HFFc6 (cell line): ENCODE data around the gene KLF11. TPM values are rescaled to one million over a fixed set of nuclear protein-coding genes. Genes with fewer than 3 reads are reported as not detected.

Source experiments
- DNase-seq: peaks from one replicate; pipeline ENCODE4 v3.0.0-alpha.2; 2018
- H3K27ac Mint-ChIP-seq: 2 replicates; pipeline ENCODE4 v1.8.0; 2020; ENCODE audit warnings: mild to moderate bottlenecking, mixed read lengths
- H3K27me3 Mint-ChIP-seq: 2 replicates; pipeline ENCODE4 v1.8.0; 2021; ENCODE audit warnings: mild to moderate bottlenecking, moderate library complexity, mixed read lengths; ENCODE audit not compliant: insufficient read depth
- H3K36me3 Mint-ChIP-seq: 2 replicates; pipeline ENCODE4 v1.8.0; 2021; ENCODE audit warnings: low read depth, mixed read lengths
- H3K4me1 Mint-ChIP-seq: 2 replicates; pipeline ENCODE4 v1.8.0; 2020; ENCODE audit warnings: low read depth, mixed read lengths
- H3K4me3 Mint-ChIP-seq: 2 replicates; pipeline ENCODE4 v1.8.0; 2020; ENCODE audit warnings: mild to moderate bottlenecking, moderate library complexity, mixed read lengths
- H3K9me3 Mint-ChIP-seq: 2 replicates; pipeline ENCODE4 v1.8.0; 2020; ENCODE audit warnings: mild to moderate bottlenecking, mixed read lengths
- total RNA-seq, 6 experiments: library from RNA; stranded (reverse); fragmentation: NEBNext Ultra II Directional; extraction: Animal tissue kit (Norgen Biotek cat#: 25700); gene quantifications; 2 replicates in 1 of 6; 3 replicates in 5 of 6; pipeline ENCODE4 v1.2.3, GENCODE V29; 2021
- TF ChIP-seq, protein P1 (sequence below): fragments of 200-600 bp; sonication (generic); IDR thresholded peaks from 2 replicates; pipeline ENCODE4 v1.5.0; 2021; ENCODE audit warnings: antibody characterized with exemption, mild to moderate bottlenecking

Gene KLF11
- total RNA-seq, 6 experiments from 2014 or later: 2.8 to 3.9 (median 3.6) TPM

DNA sequence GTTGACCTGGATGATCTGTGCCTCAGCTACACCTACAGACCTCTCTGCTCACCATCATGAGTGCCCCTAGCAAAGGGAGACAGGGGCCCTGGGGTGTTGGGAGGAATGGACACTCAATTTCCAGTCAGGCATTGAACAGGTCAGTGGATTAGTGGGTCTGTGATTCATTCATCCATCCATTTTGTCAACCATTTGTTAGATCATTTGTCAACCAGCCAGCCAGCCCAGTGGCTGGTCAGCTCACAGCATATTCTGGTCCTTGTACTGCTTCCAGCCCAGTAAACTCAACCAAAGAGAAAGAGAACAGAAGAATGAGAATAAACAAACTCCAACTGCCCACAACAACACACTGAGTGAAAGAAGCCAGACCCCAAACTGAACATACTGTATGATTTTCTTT, 4.6 kb upstream of the KLF11 start:
- no peak overlapping the region for H3K4me3 Mint-ChIP-seq
- H3K36me3 Mint-ChIP-seq: no peaks in the 10 kb centered on the region
- peaks cover 9% of the 10 kb centered on the region for H3K27me3 Mint-ChIP-seq
- DNase-seq: peak; percentile 11
- H3K4me1 Mint-ChIP-seq: peaks cover 20% of the 10 kb centered on the region
- H3K27ac Mint-ChIP-seq: no peak overlapping the region
- H3K9me3 Mint-ChIP-seq: no peaks in the 10 kb centered on the region
- TF ChIP-seq, protein P1, sequence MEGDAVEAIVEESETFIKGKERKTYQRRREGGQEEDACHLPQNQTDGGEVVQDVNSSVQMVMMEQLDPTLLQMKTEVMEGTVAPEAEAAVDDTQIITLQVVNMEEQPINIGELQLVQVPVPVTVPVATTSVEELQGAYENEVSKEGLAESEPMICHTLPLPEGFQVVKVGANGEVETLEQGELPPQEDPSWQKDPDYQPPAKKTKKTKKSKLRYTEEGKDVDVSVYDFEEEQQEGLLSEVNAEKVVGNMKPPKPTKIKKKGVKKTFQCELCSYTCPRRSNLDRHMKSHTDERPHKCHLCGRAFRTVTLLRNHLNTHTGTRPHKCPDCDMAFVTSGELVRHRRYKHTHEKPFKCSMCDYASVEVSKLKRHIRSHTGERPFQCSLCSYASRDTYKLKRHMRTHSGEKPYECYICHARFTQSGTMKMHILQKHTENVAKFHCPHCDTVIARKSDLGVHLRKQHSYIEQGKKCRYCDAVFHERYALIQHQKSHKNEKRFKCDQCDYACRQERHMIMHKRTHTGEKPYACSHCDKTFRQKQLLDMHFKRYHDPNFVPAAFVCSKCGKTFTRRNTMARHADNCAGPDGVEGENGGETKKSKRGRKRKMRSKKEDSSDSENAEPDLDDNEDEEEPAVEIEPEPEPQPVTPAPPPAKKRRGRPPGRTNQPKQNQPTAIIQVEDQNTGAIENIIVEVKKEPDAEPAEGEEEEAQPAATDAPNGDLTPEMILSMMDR: no peak

DNA sequence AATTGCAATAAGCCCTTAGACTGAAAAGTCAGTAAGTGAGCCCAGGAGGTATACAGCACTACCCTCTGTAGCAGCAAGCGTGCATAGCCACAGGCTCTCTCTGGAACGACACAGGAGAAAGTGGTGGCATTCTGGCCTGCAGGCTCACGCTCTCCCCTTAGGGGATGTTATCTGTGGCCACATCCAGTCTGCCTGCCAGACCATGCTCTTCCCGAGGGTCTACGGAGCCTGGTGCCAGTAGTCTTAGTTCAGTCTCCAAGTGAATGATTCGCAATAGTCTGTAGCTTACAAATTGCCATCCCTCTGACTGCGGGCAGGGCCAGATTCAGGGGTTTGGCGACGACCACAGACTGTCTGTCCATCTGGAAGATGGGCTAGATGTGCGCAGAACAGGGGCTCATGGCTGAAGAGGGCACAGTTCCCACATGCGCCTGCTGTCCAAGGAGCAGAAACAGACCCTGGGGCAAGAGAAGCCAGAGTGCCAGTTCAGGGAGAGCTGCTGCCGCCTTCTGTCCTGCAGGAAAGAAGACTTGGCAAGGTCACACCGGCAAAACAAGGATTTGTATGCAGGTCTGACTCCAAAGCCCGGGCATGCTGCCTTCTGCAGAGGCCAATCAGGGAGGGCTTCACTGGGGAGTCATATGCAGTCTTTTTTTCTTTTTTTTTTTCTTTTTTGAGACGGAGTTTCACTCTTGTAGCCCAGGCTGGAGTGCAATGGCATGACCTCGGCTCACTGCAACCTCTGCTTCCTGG, 3.5 kb upstream of the KLF11 start:
- Mint-ChIP-seq H3K4me3 (no peak overlapping the region), H3K9me3 (no peaks in the 10 kb centered on the region; the same call in 1 of the 2 replicates), H3K27ac (no peak overlapping the region), H3K27me3 (peaks cover 6% of the 10 kb centered on the region), H3K4me1 (peaks cover 20% of the 10 kb centered on the region), H3K36me3 (no peaks in the 10 kb centered on the region)
- TF ChIP-seq, protein P1: no peak
- no peak for DNase-seq

DNA sequence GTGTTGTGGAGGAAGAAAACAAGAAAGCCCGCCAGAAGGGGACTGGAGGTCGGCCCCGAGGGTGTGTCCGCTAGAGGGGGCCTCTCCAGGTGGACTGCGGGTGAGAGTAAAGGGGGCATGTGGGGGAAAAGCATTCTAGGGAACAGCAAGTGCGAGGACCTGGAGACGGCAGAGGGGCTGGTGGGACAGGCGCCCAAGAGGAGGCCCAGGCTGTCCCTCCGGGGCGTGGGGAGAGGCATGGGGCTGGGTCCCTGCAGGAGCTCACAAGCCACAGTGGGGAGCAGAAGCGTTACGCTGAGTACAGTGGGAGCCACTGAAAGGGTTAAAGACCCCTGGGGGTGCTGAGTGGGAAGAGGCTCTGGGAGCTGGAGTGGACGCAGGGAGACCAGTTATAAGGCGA, 1.6 kb upstream of the KLF11 start:
- Mint-ChIP-seq H3K4me1 (peaks cover 20% of the 10 kb centered on the region), H3K4me3 (no peak overlapping the region), H3K9me3 (no peaks in the 10 kb centered on the region; the same call in 1 of the 2 replicates), H3K27me3 (peaks cover 2% of the 10 kb centered on the region; the same call in 1 of the 2 replicates), H3K36me3 (no peaks in the 10 kb centered on the region), H3K27ac (no peak overlapping the region)
- TF ChIP-seq, protein P1: no peak
- no peak for DNase-seq

DNA sequence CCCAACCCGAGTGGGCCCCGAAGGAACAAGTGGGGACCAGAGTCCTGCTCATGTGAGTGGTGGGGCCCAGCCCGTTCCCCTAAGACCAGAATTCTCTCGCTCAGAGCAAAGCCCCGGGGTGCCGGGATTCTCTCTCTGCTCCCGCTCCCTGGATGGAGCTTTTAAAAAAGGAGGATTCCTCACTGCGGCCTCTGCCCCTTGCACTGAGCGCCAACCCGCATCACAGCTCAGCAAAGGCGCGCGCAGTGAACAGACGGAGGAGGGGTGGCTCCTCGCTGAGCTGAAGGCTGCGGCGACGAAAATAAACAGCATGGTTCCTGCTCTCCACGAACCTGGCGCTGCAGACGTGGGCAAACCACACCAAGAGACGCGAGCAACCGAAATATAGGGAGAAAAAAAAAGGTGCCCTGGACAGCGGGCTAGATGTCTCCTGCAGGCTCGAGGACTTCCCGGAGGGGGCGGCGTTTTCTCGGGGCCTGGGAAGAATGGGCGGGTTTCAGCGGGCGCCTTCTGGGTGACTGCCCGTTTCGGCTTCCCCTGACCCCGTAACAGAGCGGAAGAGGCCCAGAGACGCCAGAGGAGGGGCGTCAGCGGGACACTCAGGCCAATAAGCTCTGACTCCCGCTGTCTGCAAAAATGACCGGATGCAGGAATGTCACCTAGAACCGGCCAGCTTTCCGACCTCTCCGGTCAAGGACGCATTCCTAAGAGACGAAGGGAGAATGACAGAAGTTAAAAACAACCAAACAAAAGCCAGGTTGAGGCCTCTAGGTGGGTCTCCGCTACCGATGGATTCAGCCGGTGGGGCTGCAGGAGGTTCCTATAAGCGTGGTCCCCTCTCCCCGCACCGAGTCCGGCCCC, 819 bp upstream of the KLF11 start:
- TF ChIP-seq, protein P1: peak; percentile 40; the same call in 1 of the 2 replicates
- Mint-ChIP-seq H3K27me3 (peaks cover 5% of the 10 kb centered on the region), H3K4me3 (peak overlapping the region; percentile 89), H3K4me1 (peaks cover 18% of the 10 kb centered on the region), H3K27ac (peak overlapping the region; percentile 95), H3K36me3 (no peaks in the 10 kb centered on the region), H3K9me3 (no peaks in the 10 kb centered on the region; the same call in 1 of the 2 replicates)
- DNase-seq: peak; percentile 58

DNA sequence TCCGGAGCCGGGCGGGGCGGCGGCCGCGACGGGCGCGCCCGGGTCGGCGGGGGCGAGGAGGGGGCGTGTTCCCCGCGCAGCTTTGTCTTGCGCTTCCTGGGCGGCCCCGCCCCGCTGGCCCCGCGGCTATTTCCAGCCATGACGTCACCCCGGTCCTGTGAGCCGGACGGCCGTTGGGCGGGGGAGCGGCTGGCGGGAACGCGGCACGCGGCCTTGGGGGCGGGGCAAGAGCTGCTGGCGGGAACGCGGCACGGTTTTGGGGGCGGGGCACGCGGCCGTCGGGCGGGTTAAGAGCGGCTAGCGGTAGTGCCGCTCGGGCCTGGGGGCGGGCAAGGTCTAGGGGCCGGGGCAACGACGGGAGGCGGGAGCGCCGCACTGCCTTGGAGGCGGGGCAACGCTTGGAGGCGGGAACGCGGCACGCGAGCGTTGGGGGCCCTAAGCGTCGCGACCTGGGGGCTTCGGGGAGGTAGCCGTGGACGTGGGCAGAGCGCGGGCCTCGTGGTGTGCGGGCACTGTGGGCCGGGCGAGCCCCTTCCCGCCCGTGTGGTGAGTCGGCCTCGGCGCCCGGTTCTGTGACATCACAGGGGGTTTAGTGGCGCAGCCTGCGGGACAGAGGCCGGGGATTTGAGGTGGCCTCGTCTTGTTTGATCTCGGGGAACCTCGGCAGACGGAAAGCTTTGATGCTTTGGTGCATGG, 704 bp downstream of the KLF11 start:
- TF ChIP-seq, protein P1: no peak
- no peaks in the 10 kb centered on the region for H3K36me3 Mint-ChIP-seq
- H3K27me3 Mint-ChIP-seq: peaks cover 5% of the 10 kb centered on the region
- peaks cover 8% of the 10 kb centered on the region for H3K4me1 Mint-ChIP-seq
- no peaks in the 10 kb centered on the region; the same call in 1 of the 2 replicates for H3K9me3 Mint-ChIP-seq
- H3K4me3 Mint-ChIP-seq: peak overlapping the region; percentile 73
- peak; percentile 82 for DNase-seq
- H3K27ac Mint-ChIP-seq: peak overlapping the region; percentile 29; the same call in 1 of the 2 replicates
